SK-N-SH treated with all-trans-retinoic acid at 6 μM for 48 hours (cell line): Measurements from ENCODE around the gene KRTAP1-4.
"Not testable (repeated sequence)": the region's sequence is repeated elsewhere in the genome, so short reads cannot be mapped to it uniquely, and the experiment has no call there.

ENCODE experiments used
- CSDC2 ChIP-seq: fragments of 250-450 bp; sonication (Bioruptor Pico); IDR thresholded peaks from 2 replicates; pipeline ENCODE4 v1.5.0; 2020; ENCODE audit warnings: mild to moderate bottlenecking, moderate library complexity
- ZFP3 ChIP-seq: fragments of 250-450 bp; sonication (Bioruptor Pico); IDR thresholded peaks from 2 replicates; pipeline ENCODE4 v1.5.0; 2020; ENCODE audit warnings: mild to moderate bottlenecking, moderate library complexity
- TF ChIP-seq, protein P1 (sequence below): fragments of 250-450 bp; sonication (Bioruptor Pico); IDR thresholded peaks from 2 replicates; pipeline ENCODE4 v1.5.1; 2021; ENCODE audit warnings: mild to moderate bottlenecking, moderate library complexity

DNA sequence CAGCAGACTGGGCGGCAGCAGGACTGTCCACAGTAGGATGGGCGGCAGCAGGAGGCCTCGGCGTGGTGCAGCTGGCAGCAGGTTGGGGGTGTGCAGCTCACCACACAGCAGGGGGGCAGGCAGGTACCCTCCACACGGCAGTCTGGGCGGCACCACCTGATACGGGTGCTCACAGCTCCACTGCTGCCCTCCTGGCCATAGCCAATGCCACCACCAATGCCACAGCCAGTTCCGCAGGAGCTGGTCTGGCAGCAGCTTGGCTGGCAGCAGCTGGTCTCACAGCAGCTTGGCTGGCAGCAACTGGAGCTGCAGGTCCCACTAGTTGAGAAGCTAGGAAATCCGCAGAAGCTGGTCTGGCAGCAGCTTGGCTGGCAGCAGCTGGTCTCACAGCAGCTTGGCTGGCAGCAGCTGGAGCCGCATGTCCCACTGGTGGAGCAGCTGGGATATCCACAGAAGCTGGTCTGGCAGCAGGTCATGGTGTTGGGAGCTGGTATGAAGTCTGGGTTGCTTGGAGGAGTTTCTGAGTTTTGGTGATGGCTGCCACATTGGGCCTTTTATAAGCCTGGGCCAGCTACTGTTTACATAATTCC lies 4.4 kb upstream of the KRTAP1-4 start, which contains the start of gene KRTAP1-3:
- TF ChIP-seq CSDC2, ZFP3 (CRISPR knock-in tag): not testable (repeated sequence)
- TF ChIP-seq, protein P1, sequence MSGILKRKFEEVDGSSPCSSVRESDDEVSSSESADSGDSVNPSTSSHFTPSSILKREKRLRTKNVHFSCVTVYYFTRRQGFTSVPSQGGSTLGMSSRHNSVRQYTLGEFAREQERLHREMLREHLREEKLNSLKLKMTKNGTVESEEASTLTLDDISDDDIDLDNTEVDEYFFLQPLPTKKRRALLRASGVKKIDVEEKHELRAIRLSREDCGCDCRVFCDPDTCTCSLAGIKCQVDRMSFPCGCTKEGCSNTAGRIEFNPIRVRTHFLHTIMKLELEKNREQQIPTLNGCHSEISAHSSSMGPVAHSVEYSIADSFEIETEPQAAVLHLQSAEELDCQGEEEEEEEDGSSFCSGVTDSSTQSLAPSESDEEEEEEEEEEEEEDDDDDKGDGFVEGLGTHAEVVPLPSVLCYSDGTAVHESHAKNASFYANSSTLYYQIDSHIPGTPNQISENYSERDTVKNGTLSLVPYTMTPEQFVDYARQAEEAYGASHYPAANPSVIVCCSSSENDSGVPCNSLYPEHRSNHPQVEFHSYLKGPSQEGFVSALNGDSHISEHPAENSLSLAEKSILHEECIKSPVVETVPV (CRISPR knock-in tag) = not testable (repeated sequence)
